Gastrocnemius medialis (tissue), 4 donors: ENCODE measurements around the gene RADIL.

Experiments
- CTCF ChIP-seq, 5 experiments: fragments of 450-650 bp in 3 of 5; fragments of 200-600 bp in 2 of 5; sonication (generic) in 2 of 5; IDR thresholded peaks in 4 of 5; conservative IDR thresholded peaks in 1 of 5; 1 replicate in 4 of 5; 2 replicates in 1 of 5; pipeline ENCODE4 v1.5.1; 2016 to 2019; ENCODE audit warnings: antibody characterized with exemption in 5 of 5, mild to moderate bottlenecking in 3 of 5, moderate library complexity in 3 of 5
- POLR2A ChIP-seq, 2 donors: fragments of 450-650 bp; IDR thresholded peaks; one replicate each; pipeline ENCODE4 v1.6.1; 2017; ENCODE audit warnings: antibody characterized with exemption in 2 of 2, mild to moderate bottlenecking in 2 of 2, moderate library complexity in 2 of 2

GRCh38 chr7:4888161-4888560 lies 4.6 kb upstream of the RADIL start:
- TF ChIP-seq CTCF (IDR thresholded peaks at IDR 0.05 in 4 of 5, conservative IDR thresholded peaks at IDR 0.05 in 1 of 5) (no peak), POLR2A (IDR thresholded peaks at IDR 0.05) (no peak)
